ENCODE data around the gene SERPINH1.
A peak's percentile ranks its signal among the peaks of the same experiment; 100 is the strongest.
"Not testable (repeated sequence)": the region's sequence is repeated elsewhere in the genome, so short reads cannot be mapped to it uniquely, and the experiment has no call there.

Gene SERPINH1

GRCh38 chr11:75574698-75575602, 12.9 kb downstream of the SERPINH1 start:
- DNase-seq (ENCODE audit: low spot score) = no peak

- no peak for DNase-seq (ENCODE audit: low spot score)
Measured at GRCh38 chr11:75576017-75576416, 14.0 kb downstream of the SERPINH1 start.

- no peak for DNase-seq (ENCODE audit: low spot score)
Measured at GRCh38 chr11:75576499-75576918, 14.5 kb downstream of the SERPINH1 start.

- DNase-seq (ENCODE audit: low spot score) = no peak
Measured at GRCh38 chr11:75577207-75577606, 15.2 kb downstream of the SERPINH1 start.

GRCh38 chr11:75578977-75579376, 16.9 kb downstream of the SERPINH1 start:
- no peak for DNase-seq (ENCODE audit: low spot score)

GRCh38 chr11:75579841-75580240, 17.8 kb downstream of the SERPINH1 start:
- DNase-seq (ENCODE audit: low spot score) = no peak

- no peak for DNase-seq (ENCODE audit: low spot score)
Measured at GRCh38 chr11:75582506-75582894, 20.4 kb downstream of the SERPINH1 start.

GRCh38 chr11:75582895-75583717, 21.1 kb downstream of the SERPINH1 start:
- DNase-seq (ENCODE audit: low spot score) = peak; percentile 55

- peak; percentile 74 for DNase-seq (ENCODE audit: low spot score)
Measured at GRCh38 chr11:75583718-75584658, 21.9 kb downstream of the SERPINH1 start.

- DNase-seq (ENCODE audit: low spot score) = not testable (repeated sequence)
Measured at GRCh38 chr11:75584659-75585292, 22.7 kb downstream of the SERPINH1 start.

GRCh38 chr11:75585293-75585670, 23.2 kb downstream of the SERPINH1 start:
- DNase-seq (ENCODE audit: low spot score) = no peak

- DNase-seq (ENCODE audit: low spot score) = no peak
Measured at GRCh38 chr11:75586395-75586794, 24.3 kb downstream of the SERPINH1 start.

- DNase-seq (ENCODE audit: low spot score) = no peak
Measured at GRCh38 chr11:75588051-75588481, 26.0 kb downstream of the SERPINH1 start.

- DNase-seq (ENCODE audit: low spot score) = no peak
Measured at GRCh38 chr11:75589051-75589450, 27.0 kb downstream of the SERPINH1 start.

- no peak for DNase-seq (ENCODE audit: low spot score)
Measured at GRCh38 chr11:75589933-75590332, 27.9 kb downstream of the SERPINH1 start.

GRCh38 chr11:75591371-75591770, 29.3 kb downstream of the SERPINH1 start:
- no peak for DNase-seq (ENCODE audit: low spot score)

- DNase-seq (ENCODE audit: low spot score) = no peak
Measured at GRCh38 chr11:75591966-75592365, 29.9 kb downstream of the SERPINH1 start.

- no peak for DNase-seq (ENCODE audit: low spot score)
Measured at GRCh38 chr11:75592715-75593114, 30.7 kb downstream of the SERPINH1 start.

- DNase-seq (ENCODE audit: low spot score) = no peak
Measured at GRCh38 chr11:75593286-75593915, 31.3 kb downstream of the SERPINH1 start.

- no peak for DNase-seq (ENCODE audit: low spot score)
Measured at GRCh38 chr11:75594211-75594610, 32.2 kb downstream of the SERPINH1 start.

- no peak for DNase-seq (ENCODE audit: low spot score)
Measured at GRCh38 chr11:75595429-75595828, 33.4 kb downstream of the SERPINH1 start.
